ENCODE results near the gene CHORDC1. TPM values are rescaled to one million over a fixed set of nuclear protein-coding genes. Genes with fewer than 3 reads are reported as not detected.
"Not testable (repeated sequence)": the region's sequence is repeated elsewhere in the genome, so short reads cannot be mapped to it uniquely, and the experiment has no call there.

Gene CHORDC1
- total RNA-seq, 4 donors from 2014 or later, result 26.1 to 51.2 (median 43.7) TPM

DNA sequence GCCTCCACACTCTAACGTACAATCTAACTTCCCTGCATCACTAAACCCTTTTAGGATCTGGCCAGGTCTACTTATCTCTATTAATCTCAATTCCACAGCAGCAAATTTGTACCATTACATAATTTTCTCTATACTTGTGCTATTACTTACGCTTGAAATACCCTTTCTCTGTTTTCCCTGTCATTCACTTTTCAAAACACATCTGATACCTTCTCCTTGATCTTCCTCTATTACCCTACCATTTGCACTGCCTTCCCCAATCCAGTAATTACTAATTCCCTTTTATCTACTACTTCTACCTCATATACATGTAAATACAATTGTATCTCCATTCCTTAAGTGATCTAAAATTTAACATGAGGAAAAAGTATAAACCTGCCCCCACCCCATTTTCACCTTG is 14.0 kb downstream of the CHORDC1 start:
- no peak overlapping the region for H3K27ac ChIP-seq
- H3K4me1 ChIP-seq, result no peaks in the 10 kb centered on the region
- no peak for TF ChIP-seq POLR2A (IDR thresholded peaks at IDR 0.05)
- TF ChIP-seq, protein P1, sequence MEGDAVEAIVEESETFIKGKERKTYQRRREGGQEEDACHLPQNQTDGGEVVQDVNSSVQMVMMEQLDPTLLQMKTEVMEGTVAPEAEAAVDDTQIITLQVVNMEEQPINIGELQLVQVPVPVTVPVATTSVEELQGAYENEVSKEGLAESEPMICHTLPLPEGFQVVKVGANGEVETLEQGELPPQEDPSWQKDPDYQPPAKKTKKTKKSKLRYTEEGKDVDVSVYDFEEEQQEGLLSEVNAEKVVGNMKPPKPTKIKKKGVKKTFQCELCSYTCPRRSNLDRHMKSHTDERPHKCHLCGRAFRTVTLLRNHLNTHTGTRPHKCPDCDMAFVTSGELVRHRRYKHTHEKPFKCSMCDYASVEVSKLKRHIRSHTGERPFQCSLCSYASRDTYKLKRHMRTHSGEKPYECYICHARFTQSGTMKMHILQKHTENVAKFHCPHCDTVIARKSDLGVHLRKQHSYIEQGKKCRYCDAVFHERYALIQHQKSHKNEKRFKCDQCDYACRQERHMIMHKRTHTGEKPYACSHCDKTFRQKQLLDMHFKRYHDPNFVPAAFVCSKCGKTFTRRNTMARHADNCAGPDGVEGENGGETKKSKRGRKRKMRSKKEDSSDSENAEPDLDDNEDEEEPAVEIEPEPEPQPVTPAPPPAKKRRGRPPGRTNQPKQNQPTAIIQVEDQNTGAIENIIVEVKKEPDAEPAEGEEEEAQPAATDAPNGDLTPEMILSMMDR (IDR thresholded peaks at IDR 0.05), result no peak
- H3K27me3 ChIP-seq, result no peaks in the 10 kb centered on the region
- no peaks in the 10 kb centered on the region for H3K9me3 ChIP-seq
- H3K36me3 ChIP-seq, result peaks cover 0 to 66% (median 0%) of the 10 kb centered on the region in 3 donors
- H3K4me3 ChIP-seq, result no peak overlapping the region
- DNase-seq, result no peak

DNA sequence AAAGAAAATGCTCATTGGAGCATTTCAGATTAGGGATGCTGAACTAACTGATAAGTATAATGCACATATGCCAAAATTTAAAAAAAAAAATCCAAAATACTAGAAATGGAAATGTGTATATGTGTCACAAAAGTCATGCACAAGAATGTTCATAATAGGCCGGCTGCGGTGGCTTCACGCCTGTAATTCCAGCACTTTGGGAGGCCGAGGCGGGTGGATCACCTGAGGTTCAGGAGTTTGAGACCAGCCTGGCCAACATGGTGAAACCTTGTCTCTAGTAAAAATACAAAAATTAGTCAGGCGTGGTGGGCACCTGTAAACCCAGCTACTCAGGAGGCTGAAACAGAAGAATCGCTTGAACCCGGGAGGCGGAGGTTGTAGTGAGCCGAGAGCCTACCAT is 14.9 kb downstream of the CHORDC1 start:
- not testable (repeated sequence) for H3K27me3 ChIP-seq, H3K27ac ChIP-seq, H3K4me3 ChIP-seq, H3K4me1 ChIP-seq, H3K9me3 ChIP-seq, DNase-seq
- H3K36me3 ChIP-seq, result peaks cover 0 to 74% (median 0%) of the 10 kb centered on the region in 3 donors

DNA sequence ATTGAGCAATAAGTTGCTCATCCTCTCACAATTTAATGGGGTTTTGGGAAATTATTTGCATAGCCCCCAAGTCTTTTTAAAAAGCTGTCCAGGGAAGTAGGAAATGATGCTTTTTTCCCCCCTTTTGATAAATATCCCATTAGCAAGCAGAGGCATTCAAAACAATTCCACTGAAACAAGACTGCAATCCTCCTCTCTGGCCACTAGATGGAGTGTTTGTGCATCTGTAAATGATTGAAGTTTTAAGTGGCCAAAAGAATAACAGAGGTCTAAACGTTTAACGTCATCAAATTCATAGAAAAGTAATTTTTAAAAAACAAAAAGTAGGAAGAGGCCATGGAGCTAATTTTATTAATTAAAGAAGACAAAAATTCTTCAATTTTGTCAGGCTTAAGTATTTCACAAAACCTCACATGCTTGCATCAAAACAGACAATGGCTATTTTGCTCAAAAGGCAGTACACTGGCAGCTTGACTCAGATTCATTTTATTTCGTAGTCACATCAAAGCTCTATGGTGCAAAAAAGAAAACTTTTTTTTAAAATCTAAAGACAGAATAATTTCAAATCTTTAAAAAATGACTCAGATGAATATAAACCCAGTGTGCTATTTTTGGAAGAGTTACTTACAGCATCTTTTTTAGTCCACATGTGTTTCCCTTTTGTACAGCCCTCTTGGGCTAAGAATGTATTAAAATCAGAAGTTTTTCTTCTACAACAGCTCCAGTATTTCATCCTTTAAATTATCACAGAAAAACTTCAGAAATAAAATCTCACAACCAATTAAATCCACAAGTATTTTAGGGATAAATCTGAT is 17.8 kb downstream of the CHORDC1 start:
- TF ChIP-seq, protein P1 (IDR thresholded peaks at IDR 0.05), result peak; percentile 51 to 82 (median 77)
- TF ChIP-seq POLR2A (IDR thresholded peaks at IDR 0.05), result no peak
- DNase-seq, result peak in 1 of 3 donors; percentile 61

DNA sequence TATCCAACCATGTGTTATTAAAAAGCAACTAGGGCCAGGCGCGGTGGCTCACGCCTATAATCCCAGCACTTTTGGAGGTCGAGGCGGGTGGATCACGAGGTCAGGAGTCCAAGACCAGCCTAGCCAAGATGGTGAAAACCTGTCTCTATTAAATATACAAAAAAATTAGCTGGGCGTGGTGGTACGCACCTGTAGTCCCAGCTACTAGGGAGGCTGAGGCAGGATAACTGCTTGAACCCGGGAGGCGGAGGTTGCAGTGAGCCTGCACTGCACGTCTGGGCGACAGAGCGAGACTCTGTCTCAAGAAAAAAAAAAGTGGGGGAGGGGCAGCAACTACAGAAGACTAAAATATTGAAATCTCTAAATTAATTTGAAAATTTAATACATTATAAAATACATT is 18.4 kb downstream of the CHORDC1 start:
- Histone ChIP-seq H3K36me3 (peaks cover 0 to 63% (median 0%) of the 10 kb centered on the region in 3 donors), H3K27ac (no peak overlapping the region), H3K27me3 (no peaks in the 10 kb centered on the region), H3K9me3 (no peaks in the 10 kb centered on the region), H3K4me1 (no peaks in the 10 kb centered on the region), H3K4me3 (no peak overlapping the region)
- TF ChIP-seq POLR2A (IDR thresholded peaks at IDR 0.05), result no peak
- TF ChIP-seq, protein P1 (IDR thresholded peaks at IDR 0.05), result no peak
- DNase-seq, result no peak

More for the DNA sequence above, 17.8 kb downstream of the CHORDC1 start:
- Histone ChIP-seq H3K4me3 (no peak overlapping the region), H3K4me1 (no peaks in the 10 kb centered on the region), H3K9me3 (no peaks in the 10 kb centered on the region), H3K27ac (no peak overlapping the region), H3K27me3 (no peaks in the 10 kb centered on the region), H3K36me3 (peaks cover 0 to 70% (median 0%) of the 10 kb centered on the region in 3 donors)

DNA sequence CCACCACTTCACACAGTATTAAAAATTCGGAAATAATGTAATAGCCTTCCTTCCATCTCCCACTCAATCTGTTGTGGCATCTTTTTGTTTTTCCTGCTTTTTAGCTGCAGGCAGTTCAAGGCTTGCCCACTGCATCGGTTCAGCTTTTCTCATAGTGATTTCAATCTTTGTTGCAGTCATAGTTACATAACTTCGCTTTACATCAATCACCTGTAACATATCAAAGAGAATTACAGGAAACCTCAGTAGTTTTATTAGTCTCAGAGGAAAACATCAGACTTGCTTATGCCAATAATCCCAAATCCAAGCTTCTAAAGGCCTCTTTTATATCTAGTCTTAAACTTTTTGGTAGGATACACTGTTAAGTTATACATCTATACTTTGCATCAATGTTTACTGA is 20.5 kb downstream of the CHORDC1 start:
- Histone ChIP-seq H3K36me3 (peaks cover 0 to 61% (median 0%) of the 10 kb centered on the region in 3 donors), H3K27me3 (no peaks in the 10 kb centered on the region), H3K4me1 (no peaks in the 10 kb centered on the region), H3K4me3 (no peak overlapping the region), H3K9me3 (no peaks in the 10 kb centered on the region), H3K27ac (no peak overlapping the region)
- no peak for DNase-seq
- no peak for TF ChIP-seq POLR2A (IDR thresholded peaks at IDR 0.05)
- TF ChIP-seq, protein P1 (IDR thresholded peaks at IDR 0.05), result no peak

DNA sequence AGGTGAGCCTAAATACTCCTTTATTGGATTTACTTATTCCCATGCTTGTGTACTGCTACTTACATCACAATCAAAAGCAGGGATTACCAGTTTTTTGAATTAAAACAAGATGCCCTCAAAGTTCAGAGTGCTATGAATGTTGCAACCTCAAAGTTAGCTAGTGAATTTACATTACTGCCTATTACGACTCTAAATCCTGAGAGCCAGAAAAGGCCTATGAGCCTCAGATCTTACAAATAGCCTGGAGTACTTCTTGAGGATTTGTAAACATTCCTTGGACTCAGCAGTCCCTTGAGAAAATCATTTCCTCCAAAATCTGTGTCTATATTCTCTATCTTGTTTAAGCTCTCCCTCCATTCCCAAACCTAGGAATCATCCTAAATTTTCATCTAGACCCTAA is 25.5 kb downstream of the CHORDC1 start:
- DNase-seq, result no peak
- H3K27me3 ChIP-seq, result no peaks in the 10 kb centered on the region
- peaks cover 0 to 30% (median 0%) of the 10 kb centered on the region in 3 donors for H3K36me3 ChIP-seq
- no peaks in the 10 kb centered on the region for H3K9me3 ChIP-seq
- no peak overlapping the region for H3K27ac ChIP-seq
- no peaks in the 10 kb centered on the region for H3K4me1 ChIP-seq
- no peak overlapping the region for H3K4me3 ChIP-seq
- TF ChIP-seq, protein P1 (IDR thresholded peaks at IDR 0.05), result no peak
- no peak for TF ChIP-seq POLR2A (IDR thresholded peaks at IDR 0.05)

Data from Peyer's patch (tissue), 4 donors.